GM12873 (cell line): ENCODE data around the gene SYTL2.

Source experiments
- TF ChIP-seq, protein P1 (sequence below): IDR thresholded peaks from 2 replicates; pipeline ENCODE4 v1.5.1; 2012; ENCODE audit warnings: low read depth, mild to moderate bottlenecking, moderate library complexity, low read length, control low read depth; ENCODE audit not compliant: insufficient read depth; ENCODE audit errors: missing control alignments

SYTL2 gene

DNA sequence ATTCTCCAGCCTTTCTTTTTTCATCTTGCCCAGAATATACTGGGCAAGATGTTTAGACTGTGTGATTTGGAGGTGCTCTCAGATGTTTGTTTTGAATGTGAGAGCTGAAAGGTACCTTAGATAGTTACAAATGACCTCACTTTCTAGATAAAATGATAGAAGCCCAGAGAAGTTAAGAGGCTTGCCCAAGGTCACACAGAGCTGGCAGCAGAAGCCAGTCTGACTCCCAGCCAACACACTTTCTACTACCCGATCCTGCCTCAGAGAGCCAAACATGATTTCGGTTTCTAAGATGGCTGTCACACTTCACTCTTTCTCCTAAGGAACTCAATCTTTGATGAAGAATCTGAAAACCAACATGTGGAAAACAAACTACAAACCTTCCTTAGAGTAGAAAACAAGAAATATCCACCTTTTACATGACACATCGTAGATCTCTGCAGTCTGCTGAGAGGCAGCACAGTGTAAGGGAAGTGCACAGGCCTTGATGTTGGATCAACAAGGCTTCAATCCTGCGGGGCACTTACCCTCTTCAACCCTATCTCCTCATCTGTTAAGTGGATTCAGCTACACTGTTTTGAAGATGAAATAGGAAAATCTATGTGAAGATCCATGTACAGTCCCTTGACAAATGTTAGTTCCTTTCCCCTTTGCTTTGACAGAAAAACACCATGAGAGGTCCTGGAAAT lies 58.6 kb downstream of the SYTL2 start:
- TF ChIP-seq, protein P1, sequence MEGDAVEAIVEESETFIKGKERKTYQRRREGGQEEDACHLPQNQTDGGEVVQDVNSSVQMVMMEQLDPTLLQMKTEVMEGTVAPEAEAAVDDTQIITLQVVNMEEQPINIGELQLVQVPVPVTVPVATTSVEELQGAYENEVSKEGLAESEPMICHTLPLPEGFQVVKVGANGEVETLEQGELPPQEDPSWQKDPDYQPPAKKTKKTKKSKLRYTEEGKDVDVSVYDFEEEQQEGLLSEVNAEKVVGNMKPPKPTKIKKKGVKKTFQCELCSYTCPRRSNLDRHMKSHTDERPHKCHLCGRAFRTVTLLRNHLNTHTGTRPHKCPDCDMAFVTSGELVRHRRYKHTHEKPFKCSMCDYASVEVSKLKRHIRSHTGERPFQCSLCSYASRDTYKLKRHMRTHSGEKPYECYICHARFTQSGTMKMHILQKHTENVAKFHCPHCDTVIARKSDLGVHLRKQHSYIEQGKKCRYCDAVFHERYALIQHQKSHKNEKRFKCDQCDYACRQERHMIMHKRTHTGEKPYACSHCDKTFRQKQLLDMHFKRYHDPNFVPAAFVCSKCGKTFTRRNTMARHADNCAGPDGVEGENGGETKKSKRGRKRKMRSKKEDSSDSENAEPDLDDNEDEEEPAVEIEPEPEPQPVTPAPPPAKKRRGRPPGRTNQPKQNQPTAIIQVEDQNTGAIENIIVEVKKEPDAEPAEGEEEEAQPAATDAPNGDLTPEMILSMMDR = no peak

- TF ChIP-seq, protein P1 = no peak
Measured at GRCh38 chr11:85751724-85752123, 59.2 kb downstream of the SYTL2 start.

DNA sequence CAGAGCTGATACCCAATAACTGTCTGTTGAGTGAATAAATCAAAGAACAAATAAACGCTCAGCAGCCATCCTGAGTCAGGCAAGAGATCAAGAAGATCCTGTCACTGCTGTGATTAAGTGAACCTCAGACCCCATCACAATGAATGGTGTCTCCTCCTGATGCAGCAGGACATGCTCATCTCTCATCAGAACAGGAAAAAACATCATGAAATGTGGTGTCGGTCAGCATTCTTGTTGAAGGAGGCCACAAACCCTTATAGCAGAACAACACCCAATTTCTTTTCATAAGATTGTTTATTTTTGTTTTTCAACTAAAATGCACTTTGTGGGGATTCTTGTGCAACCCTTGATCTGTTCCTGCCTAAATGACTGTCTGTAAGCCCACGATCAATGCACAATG lies 60.3 kb downstream of the SYTL2 start:
- TF ChIP-seq, protein P1 = no peak

DNA sequence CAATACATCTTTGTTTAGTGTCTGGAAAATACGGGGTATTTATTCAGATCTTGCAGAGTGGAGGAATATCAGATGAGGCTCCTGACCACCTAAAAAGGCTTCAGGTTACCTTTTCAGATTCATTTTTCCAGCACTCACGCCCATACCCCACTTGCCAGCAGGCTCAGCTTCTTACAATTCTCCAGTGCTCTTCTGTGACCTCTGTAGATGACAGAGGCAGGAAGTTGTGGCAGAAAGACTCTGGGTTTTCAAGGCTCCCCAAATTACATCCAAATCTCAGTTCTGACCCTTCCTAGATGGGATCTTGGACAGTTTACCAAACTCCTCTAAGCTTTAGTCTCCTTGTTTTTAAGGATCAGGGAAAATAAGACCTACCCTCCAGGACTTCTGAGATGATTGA lies 61.1 kb downstream of the SYTL2 start:
- TF ChIP-seq, protein P1 = no peak

GRCh38 chr11:85749287-85749834 lies 61.6 kb downstream of the SYTL2 start:
- TF ChIP-seq, protein P1 = no peak

- TF ChIP-seq, protein P1 = no peak
Measured at GRCh38 chr11:85748455-85748891, 62.5 kb downstream of the SYTL2 start.

DNA sequence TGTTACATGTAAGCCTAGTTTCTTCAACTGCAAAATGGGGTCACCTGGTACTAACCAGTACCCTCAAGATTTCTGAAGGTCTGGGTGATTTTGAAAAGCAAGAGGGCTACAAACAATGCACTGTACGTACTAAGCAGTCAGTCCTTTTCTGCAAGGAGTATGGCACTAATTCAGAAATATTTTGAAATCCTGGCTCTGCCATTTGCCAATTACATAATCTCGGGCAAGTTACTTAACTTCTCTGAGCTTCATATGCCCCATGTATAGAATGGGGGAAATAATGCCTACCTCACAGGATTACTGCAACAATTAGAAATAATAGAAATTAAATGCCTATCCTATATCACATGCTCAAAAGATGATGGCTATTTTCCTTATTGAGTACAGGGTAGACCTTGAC lies 64.3 kb downstream of the SYTL2 start:
- TF ChIP-seq, protein P1 = no peak
